ENCODE results near the gene GPAT2.
"Not testable (repeated sequence)": the region's sequence is repeated elsewhere in the genome, so short reads cannot be mapped to it uniquely, and the experiment has no call there.

GRCh38 chr2:96025755-96026154, 9.0 kb downstream of the GPAT2 start:
- not testable (repeated sequence) for TF ChIP-seq CTCF, POLR2A (IDR thresholded peaks at IDR 0.05)
